GM10248 (cell line): ENCODE results near the gene CPNE4.

Source experiments
- CTCF ChIA-PET: fragments of 300-600 bp; sonication (Branson Sonifier 250); formaldehyde crosslinking; extraction: SDS; loops from one replicate; lab custom pipeline; 2021; ENCODE audit warnings: antibody characterized with exemption; lab: Yijun Ruan, JAX
- POLR2A ChIA-PET: fragments of 350-650 bp; sonication (Branson Sonifier 250); formaldehyde crosslinking; extraction: SDS; loops from one replicate; lab custom pipeline; 2020; ENCODE audit warnings: antibody characterized with exemption; lab: Yijun Ruan, JAX
- DNase-seq: peaks from one replicate; pipeline ENCODE4 v3.0.0; 2012; ENCODE audit errors: extremely low spot score
- TF ChIP-seq, protein P1 (sequence below): IDR thresholded peaks from 2 replicates; pipeline ENCODE4 v1.5.1; 2012; ENCODE audit warnings: mild to moderate bottlenecking, low read depth; ENCODE audit errors: extremely low read depth, missing control alignments, control extremely low read depth

The CPNE4 gene

DNA sequence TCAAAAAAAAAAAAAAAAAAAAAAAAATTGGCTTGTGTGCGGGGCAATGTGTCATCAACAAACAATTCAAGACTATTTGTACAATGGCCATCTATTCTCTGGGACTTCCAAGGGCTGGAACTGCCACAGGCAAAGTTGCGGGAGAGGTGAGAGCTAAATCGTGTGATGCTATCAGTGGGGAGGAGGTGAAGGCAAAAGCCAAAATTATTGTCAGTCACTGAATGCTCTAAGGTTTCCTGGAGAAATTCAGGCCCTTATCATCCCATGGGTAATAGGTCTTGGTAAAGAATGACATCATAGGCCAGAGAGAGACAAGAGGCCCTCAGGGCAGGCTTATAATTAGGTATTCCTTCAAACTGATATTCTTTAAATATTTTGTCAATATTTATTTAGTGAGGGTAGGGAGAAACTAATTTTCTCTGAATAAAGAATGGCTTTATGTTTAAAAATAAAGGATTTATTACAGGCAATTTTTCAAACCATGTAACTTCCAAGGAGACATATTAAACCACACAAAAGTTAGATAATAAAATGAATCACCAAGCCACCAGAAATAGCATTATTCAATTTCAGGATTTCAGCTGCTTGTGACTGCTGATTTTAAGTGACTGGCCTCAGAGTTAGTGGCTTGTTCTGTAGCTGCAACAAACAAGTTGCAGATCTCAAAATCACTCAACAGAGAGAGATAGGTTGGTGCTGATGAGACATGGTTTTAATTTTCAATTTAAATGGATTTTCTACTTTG is 305.7 kb downstream of the CPNE4 start:
- ChIA-PET CTCF (no interaction called here), POLR2A (no interaction called here)
- DNase-seq: no peak
- TF ChIP-seq, protein P1, sequence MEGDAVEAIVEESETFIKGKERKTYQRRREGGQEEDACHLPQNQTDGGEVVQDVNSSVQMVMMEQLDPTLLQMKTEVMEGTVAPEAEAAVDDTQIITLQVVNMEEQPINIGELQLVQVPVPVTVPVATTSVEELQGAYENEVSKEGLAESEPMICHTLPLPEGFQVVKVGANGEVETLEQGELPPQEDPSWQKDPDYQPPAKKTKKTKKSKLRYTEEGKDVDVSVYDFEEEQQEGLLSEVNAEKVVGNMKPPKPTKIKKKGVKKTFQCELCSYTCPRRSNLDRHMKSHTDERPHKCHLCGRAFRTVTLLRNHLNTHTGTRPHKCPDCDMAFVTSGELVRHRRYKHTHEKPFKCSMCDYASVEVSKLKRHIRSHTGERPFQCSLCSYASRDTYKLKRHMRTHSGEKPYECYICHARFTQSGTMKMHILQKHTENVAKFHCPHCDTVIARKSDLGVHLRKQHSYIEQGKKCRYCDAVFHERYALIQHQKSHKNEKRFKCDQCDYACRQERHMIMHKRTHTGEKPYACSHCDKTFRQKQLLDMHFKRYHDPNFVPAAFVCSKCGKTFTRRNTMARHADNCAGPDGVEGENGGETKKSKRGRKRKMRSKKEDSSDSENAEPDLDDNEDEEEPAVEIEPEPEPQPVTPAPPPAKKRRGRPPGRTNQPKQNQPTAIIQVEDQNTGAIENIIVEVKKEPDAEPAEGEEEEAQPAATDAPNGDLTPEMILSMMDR: no peak

DNA sequence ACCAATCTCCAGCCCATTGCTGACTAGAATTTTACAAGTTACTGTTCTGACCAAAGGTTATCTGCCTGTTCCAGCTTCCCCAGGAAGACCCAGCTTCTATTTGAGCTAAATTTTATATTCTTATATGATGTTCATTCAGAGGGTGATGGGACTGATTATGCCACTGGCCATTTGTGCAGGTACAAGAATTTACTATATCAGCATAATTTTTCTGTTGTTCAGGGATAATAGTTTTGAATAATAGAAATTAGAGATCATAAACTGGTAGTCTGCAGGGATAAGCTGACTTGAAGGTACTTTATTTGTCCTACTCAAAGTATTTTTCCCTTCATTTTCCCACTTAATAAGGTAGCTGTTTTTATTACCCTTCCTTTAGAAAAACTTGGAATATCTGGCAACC is 309.4 kb downstream of the CPNE4 start:
- TF ChIP-seq, protein P1: no peak
- DNase-seq: no peak
- ChIA-PET CTCF (interaction anchor here (0.8 to 1.5 kb wide), 3 partner anchors 10 to 69 kb away, joined by 3 to 4 read pairs (median 4); no protein-coding TSS in a partner anchor), POLR2A (no interaction called here)

DNA sequence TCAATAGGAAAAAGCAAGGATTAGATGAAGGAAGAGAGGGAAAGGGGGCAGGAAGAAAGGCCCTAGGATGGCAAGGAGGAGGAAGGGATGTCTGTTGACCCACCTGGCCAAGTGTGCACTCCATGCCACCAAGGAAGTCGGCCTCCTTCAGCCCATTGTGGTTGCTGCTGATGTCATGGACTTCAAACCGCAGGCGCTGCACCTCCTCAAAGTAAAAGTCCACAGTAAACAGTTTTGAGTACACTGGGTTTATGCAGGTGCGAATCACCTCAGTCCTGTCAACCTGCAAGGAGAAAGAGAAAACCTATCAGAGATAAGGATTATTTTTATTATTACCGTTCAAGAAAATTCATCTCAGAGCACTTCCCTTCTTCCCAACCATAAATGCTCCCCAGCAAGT is 311.5 kb downstream of the CPNE4 start:
- TF ChIP-seq, protein P1: no peak
- DNase-seq: no peak
- CTCF ChIA-PET: no interaction called here
- POLR2A ChIA-PET: no interaction called here

DNA sequence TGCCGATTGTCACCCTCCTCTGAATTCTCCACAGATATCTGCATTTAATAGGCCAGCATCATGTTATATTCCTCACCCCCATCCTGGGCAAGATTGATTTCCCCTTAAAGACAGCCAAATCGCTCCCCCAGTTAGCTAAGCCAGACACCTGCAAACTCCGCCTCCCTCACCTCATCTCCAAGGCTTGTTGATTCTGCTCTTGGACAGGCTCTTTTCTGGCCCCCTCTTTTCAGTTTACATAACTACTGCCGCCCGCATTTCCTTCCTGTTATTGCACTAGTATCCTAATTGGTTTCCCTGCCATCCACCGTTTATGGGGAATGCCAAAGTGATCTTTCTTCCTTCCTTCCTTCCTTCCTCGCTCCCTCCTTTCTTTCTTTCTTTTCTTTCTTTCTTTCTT is 317.3 kb downstream of the CPNE4 start:
- no peak for DNase-seq
- ChIA-PET POLR2A (no interaction called here), CTCF (no interaction called here)
- TF ChIP-seq, protein P1: no peak

DNA sequence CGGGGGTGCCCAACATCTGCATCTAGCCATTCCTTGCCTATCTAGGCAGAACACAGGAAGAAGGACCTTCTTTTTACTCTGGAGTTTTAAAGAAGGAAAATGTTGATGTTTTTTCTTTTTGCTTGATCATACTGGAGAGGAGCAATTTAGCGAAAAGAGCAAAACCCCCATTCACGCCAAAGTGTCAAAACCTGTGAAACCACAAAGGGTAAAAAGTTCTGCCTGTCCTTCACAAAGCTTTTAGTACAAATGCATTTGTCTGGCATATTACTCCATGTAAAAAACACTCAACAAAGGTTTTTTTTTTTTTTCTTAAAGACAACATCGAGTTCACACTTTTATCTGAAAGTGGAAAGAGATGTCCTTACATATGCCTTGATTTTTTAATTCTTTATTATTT is 317.9 kb downstream of the CPNE4 start:
- CTCF ChIA-PET: no interaction called here
- no peak for DNase-seq
- TF ChIP-seq, protein P1: no peak
- POLR2A ChIA-PET: no interaction called here

DNA sequence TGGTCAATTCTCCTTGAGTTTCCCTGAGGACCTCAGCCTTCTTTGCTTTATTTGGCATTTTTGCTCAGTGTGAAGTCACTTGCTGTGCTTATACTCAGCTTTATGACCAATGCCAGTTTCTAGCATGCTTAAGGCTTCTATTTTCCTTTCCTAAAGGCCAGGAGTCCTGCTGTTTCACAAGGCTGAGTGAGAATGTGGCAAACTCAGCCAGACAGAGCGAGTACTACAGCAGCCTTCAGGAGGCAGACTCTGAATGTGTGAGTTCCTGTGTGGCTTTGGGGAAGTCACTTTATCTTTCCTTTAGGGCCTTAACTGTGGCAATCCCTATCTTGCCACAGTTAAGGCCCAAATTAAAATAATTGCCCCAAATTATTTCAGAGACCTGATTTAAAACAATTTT is 318.8 kb downstream of the CPNE4 start:
- ChIA-PET CTCF (interaction anchor here (0.9 to 1.5 kb wide), 2 partner anchors 9 to 167 kb away, joined by 3 read pairs; no protein-coding TSS in a partner anchor), POLR2A (no interaction called here)
- DNase-seq: no peak
- TF ChIP-seq, protein P1: peak; percentile 12
